GM19455 (cell line): ENCODE data around the gene GRIA1.

ENCODE experiments used
- ATAC-seq: cut with Tn5 transposase; IDR thresholded peaks from one replicate; pipeline ENCODE4 v1.9.1; 2021; ENCODE audit not compliant: unreplicated experiment

The GRIA1 gene

DNA sequence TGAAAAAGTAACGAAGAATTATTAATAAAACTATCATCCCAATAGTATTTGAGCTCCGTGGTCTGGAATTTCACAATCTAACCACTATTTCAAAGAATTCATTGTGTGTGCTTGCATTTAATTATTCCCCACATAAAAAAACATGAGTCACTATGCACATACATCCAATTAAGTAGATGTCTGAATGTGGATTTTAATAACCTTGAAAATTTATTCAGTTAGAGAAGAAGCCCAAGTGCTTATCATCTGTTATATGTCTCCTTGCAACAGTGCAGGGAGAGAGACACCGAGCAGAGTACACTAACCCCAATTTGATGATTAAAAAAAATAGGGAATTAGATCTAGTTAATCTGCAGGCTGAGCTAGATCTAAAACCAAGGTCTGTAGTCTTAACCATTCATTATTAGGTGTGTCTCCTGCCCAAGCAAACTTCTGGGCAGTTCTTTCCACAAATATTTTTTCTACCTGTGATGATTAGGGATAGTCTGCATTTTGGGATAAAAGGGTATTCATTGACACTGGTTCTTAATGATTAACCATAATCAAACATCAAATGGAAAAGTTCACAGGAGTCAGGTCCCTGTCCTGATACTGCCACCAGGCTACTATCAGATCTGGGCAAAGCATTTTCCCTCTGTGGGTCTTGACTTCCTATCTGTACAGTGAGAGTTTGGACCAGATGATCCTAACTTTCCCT lies 164.2 kb downstream of the GRIA1 start:
- ATAC-seq, result no peak

- ATAC-seq, result no peak
Measured at GRCh38 chr5:153655201-153655510, 164.7 kb downstream of the GRIA1 start.

DNA sequence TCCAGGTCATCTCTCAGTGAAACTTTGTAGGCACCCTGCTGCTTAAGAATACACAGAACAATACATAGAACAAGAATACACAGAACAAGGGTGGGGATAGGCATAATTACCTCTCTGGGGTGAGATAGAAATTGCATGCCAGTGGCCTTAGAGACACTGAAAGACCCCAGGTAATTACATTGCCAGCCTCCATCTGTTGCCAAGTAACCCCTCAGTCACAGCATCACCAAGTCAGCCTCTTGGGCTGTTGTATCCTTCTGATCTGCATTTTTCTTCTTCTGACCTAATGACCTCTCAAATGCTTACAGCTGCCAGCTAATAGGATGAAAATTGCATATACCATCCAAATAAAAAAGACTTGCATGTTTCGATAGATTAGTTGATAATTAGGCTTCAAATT lies 167.7 kb downstream of the GRIA1 start:
- no peak for ATAC-seq

DNA sequence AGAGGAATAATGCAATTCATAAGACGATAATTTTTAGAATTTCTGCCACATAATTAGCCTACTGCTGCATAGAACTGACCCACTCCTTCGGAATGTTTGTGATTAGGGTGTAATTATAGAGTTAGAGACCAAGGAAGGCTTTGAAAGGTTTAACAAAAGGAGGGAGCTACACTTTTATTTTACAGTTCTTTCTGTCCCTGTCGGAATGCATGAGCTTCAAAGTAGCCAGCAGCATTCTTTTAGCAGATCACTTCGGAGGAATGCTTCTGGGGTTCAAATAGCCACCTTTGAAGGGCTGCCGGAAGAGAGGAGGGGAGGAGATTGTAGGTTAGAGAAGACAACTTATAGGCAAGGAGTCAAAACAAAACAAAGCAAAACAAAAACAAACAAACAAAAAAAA lies 168.1 kb downstream of the GRIA1 start:
- no peak for ATAC-seq

- ATAC-seq, result no peak
Measured at GRCh38 chr5:153659039-153659736, 168.7 kb downstream of the GRIA1 start.

DNA sequence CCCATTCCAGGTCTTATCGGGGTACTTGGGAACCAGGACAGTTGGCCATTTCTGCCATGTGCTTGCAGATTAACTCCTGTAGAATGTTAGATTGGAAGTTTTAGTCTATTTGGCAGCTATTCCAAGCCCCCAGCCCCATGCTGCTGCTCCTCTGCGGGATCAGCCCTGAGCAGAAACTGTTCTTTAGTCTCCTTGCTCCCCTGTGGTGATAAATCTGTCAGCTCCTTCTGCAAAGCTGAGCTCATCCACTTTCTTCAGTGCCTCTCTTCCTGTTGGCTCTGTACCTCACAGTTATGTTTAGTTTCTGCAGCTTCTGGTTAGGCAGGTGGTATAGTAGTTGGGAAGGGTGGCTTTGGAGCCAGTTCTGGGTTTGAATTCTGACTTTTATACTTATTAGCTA lies 170.4 kb downstream of the GRIA1 start:
- no peak for ATAC-seq

GRCh38 chr5:153661897-153662296 lies 171.4 kb downstream of the GRIA1 start:
- no peak for ATAC-seq

DNA sequence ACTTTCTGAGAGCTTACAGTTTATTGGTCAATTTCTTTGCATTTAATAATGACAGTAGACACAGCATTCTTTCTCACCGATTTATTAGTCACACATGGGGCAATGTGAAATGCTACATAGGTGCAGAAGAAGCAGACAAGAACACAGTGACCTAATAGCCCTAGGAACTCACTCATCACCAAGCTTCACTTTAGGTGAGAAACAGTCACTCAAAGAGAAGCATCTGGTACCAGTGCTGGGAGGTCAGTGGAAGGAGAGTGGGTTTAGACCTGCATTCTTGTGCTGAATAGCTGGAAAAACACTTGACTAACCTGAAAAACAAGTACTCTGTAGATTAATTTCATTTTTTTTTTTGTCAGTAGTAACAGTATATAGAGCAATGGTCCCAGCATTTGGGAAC lies 179.6 kb downstream of the GRIA1 start:
- no peak for ATAC-seq

DNA sequence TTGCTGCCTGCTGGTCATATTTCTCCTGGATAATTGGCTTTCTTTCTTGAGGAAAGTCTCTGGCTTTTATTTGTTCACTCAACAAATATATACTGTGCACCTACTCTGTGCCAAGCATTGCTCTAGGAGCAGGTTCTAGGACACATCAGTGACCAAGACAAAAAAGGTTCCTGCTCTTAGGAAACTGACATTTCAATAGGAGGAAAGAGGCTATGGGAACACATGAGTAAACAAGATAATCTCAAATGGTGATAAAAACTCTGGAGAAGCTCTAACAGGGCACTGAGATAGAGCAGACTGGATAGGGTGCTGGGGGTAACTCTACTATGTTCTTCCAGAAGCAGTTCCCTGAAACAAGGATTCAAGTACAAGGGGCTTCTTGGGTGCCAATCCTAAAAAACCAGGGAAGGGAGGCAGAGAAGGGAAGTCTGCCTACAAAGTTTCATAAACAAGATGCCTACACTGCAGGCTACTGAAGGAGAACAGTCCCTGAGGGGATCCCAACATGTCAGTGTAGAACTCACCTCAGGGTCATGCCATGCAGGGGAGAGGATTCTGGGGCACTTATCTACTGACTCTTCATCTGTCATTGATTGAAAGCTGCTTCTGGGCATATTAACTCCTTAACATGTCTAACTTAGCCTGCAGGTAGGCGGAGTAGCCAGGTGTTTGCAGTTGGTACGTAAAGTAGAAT lies 181.3 kb downstream of the GRIA1 start:
- ATAC-seq, result no peak

DNA sequence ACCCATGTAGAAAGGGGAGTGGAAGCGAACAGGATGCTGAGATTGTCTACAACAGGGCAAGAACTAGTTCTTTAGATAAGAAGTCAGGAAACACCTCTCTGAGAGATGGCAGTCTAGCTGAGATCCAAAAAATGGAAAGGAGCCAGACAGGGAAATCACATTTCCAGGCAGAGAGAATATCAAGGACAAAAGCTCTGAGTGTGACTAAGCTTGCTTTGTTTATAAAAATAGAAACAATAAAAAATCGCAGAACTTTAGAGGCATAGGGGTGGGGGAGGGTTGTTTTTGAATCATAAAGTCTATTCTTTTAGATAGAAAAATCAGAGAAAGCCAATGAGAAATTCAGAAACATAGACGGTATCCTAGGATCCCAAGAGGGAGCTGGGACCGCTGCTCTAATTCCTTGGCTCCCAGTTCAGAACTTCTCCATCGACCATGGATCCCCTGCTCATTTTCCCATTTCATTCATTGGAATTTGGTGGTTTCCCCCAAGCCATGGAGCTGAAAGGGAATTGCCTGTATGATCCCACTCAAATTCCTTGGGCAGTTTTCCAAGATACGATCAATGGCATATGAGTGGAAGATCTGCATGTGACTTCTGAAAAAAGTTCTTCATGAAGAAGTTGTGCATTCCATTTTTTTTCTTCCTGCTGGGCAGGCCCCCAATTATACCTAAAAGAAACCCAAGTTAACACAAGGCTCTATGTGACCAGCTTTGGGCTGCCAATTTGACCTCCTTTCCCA lies 182.0 kb downstream of the GRIA1 start:
- ATAC-seq, result no peak

DNA sequence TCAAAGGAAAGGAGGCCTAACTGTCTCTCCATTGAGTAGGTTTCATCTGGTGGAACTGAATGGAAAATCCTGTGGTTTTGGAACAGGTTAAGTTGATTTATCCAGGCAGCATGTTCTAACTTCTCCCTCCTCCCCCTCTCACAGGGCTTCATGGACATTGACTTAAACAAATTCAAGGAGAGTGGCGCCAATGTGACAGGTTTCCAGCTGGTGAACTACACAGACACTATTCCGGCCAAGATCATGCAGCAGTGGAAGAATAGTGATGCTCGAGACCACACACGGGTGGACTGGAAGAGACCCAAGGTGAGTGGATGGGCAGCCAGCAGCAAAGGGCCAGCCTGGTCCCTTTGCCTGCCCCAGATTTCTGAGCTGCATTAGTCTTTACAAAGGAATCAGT lies 183.9 kb downstream of the GRIA1 start:
- ATAC-seq, result no peak

DNA sequence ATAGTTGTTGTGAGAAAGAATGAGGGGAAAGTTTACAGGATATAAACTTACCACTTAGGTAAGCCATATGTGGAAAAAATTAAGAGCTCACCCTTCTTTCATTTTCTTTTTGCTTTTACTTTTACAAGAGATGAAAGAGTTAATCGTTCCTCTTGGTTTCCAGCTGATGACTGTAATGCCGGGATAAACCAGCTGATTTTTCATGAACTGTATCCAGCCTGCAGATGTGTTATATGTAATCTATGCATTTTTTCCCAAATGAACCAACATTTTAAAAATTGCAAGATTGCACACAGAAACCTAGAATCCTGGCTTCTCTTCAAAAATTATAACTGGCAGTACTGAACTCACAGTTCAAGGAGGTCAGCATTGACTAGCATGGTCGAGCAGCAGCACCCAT lies 185.9 kb downstream of the GRIA1 start:
- ATAC-seq, result no peak

DNA sequence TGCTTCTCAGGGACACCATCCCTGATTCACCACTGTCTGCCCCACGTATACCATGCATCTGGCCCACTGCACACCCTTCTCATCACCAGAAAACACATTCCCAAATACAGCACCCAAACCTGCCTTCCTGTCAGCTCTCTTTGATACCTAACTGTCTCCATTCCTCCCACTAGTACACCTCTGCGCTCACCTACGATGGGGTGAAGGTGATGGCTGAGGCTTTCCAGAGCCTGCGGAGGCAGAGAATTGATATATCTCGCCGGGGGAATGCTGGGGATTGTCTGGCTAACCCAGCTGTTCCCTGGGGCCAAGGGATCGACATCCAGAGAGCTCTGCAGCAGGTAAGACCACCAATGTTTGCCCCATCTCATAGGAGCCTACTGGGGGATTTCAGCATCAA lies 186.4 kb downstream of the GRIA1 start:
- ATAC-seq, result no peak

- no peak for ATAC-seq
Measured at GRCh38 chr5:153678617-153679329, 188.3 kb downstream of the GRIA1 start.

GRCh38 chr5:153690236-153690635 lies 199.8 kb downstream of the GRIA1 start:
- ATAC-seq, result no peak

- ATAC-seq, result no peak
Measured at GRCh38 chr5:153696256-153696655, 205.8 kb downstream of the GRIA1 start.

DNA sequence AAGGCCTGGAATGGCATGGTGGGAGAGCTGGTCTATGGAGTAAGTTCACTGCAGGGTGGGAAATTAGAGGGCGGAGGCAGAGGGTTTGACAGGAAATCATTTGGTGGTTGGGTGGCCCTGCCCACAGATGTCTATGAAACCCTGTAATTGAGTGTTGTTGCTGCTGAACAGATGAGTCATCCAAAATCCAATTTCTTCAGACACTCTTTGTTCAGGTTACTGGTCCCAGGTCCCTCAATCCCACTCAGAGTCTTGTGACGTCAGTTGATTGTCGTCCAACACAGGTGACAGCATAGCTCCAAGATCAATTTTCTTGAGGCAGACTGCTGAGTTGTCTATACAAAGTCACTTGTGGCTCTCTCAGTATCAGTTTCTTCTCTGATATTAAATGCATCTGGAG lies 208.6 kb downstream of the GRIA1 start:
- ATAC-seq, result no peak

- ATAC-seq, result no peak
Measured at GRCh38 chr5:153700940-153701339, 210.5 kb downstream of the GRIA1 start.

DNA sequence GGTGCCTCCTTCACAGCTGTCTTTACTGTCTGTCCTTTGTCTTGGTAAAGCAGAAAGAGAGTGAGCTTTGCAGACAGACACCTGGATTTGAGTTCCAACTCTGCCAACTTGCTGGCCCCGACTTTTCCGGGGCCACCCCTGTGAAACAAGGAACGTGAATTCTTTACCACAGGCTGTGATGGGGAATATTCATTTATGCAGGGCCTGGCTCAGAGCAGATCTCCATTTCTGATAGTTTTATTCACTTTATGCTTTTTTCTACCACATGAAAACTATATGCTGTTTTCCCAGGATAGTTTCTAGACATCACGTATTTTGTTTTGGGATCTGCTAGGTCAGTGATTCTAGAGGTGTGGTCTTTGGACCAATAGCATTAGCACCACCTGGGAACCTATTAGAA lies 211.8 kb downstream of the GRIA1 start:
- ATAC-seq, result no peak

GRCh38 chr5:153704110-153704509 lies 213.6 kb downstream of the GRIA1 start:
- no peak for ATAC-seq

- no peak for ATAC-seq
Measured at GRCh38 chr5:153707626-153708025, 217.2 kb downstream of the GRIA1 start.
